Effector memory CD4-positive, alpha-beta T cell (primary cell): Measurements from ENCODE around the gene IL18BP.

Source experiments
- DNase-seq, 3 donors: peaks; one replicate each; pipeline ENCODE4 v3.0.0-alpha.2; 2020
- H3K27ac ChIP-seq: 2 replicates; pipeline ENCODE4 v1.7.0; 2013; ENCODE audit warnings: mild to moderate bottlenecking, low read length, moderate library complexity; ENCODE audit not compliant: insufficient read depth, poor library complexity, severe bottlenecking
- H3K27me3 ChIP-seq: replicated peaks from 2 replicates; pipeline ENCODE4 v1.7.0; 2013; ENCODE audit warnings: mild to moderate bottlenecking, low read length; ENCODE audit not compliant: insufficient read depth, control insufficient read depth, poor library complexity, severe bottlenecking
- H3K36me3 ChIP-seq: 2 replicates; pipeline ENCODE4 v1.7.0; 2013; ENCODE audit warnings: mild to moderate bottlenecking, low read length, moderate library complexity; ENCODE audit not compliant: control insufficient read depth, insufficient read depth
- H3K4me1 ChIP-seq: 2 replicates; pipeline ENCODE4 v1.7.0; 2013; ENCODE audit warnings: low read length, mild to moderate bottlenecking; ENCODE audit not compliant: control insufficient read depth, insufficient read depth, poor library complexity, severe bottlenecking
- H3K4me3 ChIP-seq: 2 replicates; pipeline ENCODE4 v1.7.0; 2013; ENCODE audit warnings: low read length, low read depth, mild to moderate bottlenecking; ENCODE audit not compliant: insufficient read depth, poor library complexity, severe bottlenecking
- H3K9me3 ChIP-seq: 2 replicates; pipeline ENCODE4 v1.7.0; 2013; ENCODE audit warnings: mild to moderate bottlenecking, low read length, moderate library complexity; ENCODE audit not compliant: control insufficient read depth

The IL18BP gene

DNA sequence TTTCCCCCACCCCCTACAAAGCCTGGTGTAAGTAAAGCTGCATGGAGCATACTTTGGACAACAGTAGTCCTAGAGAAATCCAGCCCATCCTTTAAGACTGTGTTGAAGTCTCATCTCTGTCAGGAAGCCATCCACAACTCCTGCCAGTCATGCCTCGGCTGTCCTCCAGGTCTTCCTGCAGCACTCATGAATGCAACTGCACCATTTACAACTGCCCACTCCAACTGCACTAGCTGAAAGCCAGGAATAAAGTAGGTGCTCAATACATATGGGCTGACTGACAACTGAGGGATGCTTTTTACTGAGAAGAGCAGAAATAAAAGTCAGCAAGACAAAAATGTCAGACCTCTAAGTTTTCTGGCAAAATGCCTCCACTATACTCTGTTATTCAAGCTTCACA is 27.4 kb downstream of the IL18BP start:
- H3K27me3 ChIP-seq: no peaks in the 10 kb centered on the region
- no peak for DNase-seq
- H3K4me1 ChIP-seq: peaks cover 5% of the 10 kb centered on the region
- H3K9me3 ChIP-seq: no peaks in the 10 kb centered on the region
- no peak overlapping the region for H3K4me3 ChIP-seq
- peaks cover 82% of the 10 kb centered on the region for H3K36me3 ChIP-seq
- peak overlapping the region; percentile 14 for H3K27ac ChIP-seq

DNA sequence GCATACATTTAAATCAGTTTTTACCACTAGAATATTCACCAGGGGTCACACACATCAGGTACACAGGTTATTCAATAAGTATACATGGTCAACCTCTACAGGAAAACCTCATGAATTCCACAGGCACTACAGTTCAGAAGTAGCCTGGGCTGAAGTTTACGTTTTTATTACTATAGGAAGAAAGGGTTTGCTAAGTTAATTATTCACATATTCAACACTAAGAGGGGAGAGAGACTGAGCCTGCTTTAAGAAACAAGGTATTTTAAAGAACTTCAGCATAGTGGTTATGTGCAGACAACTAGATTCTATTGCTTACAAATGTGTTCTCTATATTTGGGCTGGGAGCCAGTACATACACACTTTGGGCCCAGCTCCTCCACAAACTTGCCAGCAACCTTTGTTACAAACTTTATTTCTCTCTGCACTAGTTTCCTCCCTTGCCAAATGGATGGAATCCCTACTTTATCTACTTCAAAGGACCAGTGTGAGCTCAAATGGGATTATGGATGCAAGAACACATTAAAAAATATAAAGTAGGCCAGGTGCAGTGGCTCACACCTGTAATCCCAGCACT is 31.9 kb downstream of the IL18BP start:
- Histone ChIP-seq H3K36me3 (peaks cover 73% of the 10 kb centered on the region), H3K4me3 (no peak overlapping the region), H3K27me3 (no peaks in the 10 kb centered on the region), H3K4me1 (peaks cover 7% of the 10 kb centered on the region), H3K27ac (peak overlapping the region; percentile 6), H3K9me3 (no peaks in the 10 kb centered on the region)
- no peak for DNase-seq

GRCh38 chr11:72036687-72037086 is 38.0 kb downstream of the IL18BP start:
- DNase-seq: no peak
- Histone ChIP-seq H3K27ac (no peak overlapping the region), H3K4me1 (peaks cover 30% of the 10 kb centered on the region), H3K9me3 (no peaks in the 10 kb centered on the region), H3K4me3 (no peak overlapping the region), H3K36me3 (peaks cover 31% of the 10 kb centered on the region), H3K27me3 (no peaks in the 10 kb centered on the region)

- peaks cover 26% of the 10 kb centered on the region for H3K36me3 ChIP-seq
- H3K4me3 ChIP-seq: no peak overlapping the region
- peaks cover 30% of the 10 kb centered on the region for H3K4me1 ChIP-seq
- H3K27me3 ChIP-seq: no peaks in the 10 kb centered on the region
- no peak for DNase-seq
- H3K27ac ChIP-seq: peak overlapping the region; percentile 92
- H3K9me3 ChIP-seq: no peaks in the 10 kb centered on the region
Measured at GRCh38 chr11:72037554-72038311, 39.0 kb downstream of the IL18BP start.

DNA sequence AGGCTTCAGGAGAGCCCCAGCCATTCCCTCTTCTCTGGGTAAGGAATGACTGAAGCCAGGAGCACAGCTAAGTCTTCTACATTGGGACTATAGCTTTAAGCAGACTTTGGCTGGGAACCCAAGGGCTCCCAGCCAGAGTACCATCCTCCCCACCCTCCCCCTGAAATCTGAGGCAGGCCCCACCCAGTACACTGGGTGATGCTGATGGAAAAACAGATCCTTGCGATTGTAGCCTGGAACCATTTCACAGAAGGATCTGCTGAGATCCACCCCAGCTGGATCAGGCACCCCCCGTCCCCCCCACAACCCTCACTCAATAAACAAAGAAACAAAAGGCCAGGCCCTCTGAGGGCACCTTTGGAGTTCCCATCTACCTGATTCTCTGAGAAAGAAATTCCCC is 39.8 kb downstream of the IL18BP start:
- peaks cover 21% of the 10 kb centered on the region for H3K36me3 ChIP-seq
- H3K27me3 ChIP-seq: no peaks in the 10 kb centered on the region
- H3K27ac ChIP-seq: peak overlapping the region; percentile 92
- no peak for DNase-seq
- H3K9me3 ChIP-seq: no peaks in the 10 kb centered on the region
- H3K4me3 ChIP-seq: peak overlapping the region; percentile 75
- peaks cover 33% of the 10 kb centered on the region for H3K4me1 ChIP-seq

DNA sequence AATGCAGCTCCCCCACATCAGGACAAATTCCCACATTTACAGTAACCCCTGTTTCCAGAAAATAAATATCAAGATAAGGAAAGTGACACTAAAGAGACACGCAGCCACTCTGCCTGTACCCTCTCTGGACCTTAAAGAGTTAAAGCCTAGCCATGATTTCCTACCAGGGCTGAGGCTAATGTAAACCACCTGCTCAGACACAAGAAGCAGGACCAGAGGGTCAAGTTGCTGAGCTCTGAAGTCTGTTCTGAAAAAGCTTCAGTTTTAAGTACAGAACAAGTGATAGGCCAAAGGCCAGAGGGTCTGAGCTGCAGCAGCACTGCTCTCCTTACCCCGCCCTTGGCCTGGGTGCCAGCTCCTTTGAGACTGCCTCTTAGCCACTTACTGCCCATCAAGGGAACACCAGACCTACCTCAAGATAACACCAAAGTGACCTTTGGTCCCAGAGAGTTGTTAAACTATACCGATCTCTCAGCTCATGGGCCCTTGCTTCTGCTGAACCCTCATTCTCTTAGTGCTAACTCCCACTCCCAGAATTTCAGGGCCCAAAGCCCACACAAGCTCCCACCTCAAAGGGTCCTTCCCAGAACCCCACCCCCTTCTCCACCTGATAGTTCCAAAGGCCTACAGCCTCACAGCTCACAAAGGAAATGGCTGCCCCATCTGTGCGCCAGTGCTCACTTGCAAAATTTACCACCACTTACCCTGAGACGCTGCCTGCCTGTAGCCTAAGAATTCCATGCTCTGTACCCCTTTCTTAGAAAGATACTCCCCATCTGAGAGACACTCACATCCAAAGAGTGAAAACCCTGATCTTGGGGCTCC is 40.5 kb downstream of the IL18BP start:
- DNase-seq: no peak
- Histone ChIP-seq H3K4me1 (peaks cover 33% of the 10 kb centered on the region), H3K27me3 (no peaks in the 10 kb centered on the region), H3K9me3 (no peaks in the 10 kb centered on the region), H3K4me3 (peak overlapping the region; percentile 75), H3K36me3 (peaks cover 14% of the 10 kb centered on the region), H3K27ac (peak overlapping the region; percentile 92)

DNA sequence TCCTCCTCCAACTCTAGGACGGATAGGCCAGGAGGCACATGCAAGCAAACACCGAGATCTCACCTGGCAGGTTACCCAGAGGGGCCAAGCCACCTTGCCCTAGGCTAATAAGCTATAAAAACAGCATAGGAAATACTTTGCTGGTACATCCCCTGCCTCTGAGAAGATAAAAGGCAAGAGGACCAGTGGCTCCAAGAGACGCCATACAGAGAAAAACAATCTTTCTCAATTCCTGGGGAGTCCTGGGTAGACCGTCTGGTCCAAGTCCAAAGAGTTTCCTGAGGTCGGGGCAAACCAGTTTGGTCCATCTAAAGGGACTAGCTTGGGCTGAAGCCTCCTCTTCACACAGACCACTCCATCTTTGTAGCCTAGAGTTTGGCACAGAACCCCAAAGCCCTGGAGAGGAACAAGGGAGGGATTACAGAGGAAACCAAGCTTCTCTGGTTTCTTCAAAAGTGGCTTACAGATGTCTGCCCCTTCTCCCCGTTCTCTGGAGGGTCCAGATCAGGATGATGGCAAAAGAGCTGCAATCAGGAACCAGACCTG is 41.2 kb downstream of the IL18BP start:
- H3K27me3 ChIP-seq: no peaks in the 10 kb centered on the region
- no peak for DNase-seq
- no peaks in the 10 kb centered on the region for H3K9me3 ChIP-seq
- H3K36me3 ChIP-seq: peaks cover 9% of the 10 kb centered on the region
- peak overlapping the region; percentile 75 for H3K4me3 ChIP-seq
- H3K4me1 ChIP-seq: peaks cover 33% of the 10 kb centered on the region
- peak overlapping the region; percentile 92 for H3K27ac ChIP-seq

GRCh38 chr11:72040491-72041363 is 42.0 kb downstream of the IL18BP start:
- Histone ChIP-seq H3K27me3 (no peaks in the 10 kb centered on the region), H3K4me1 (peaks cover 33% of the 10 kb centered on the region), H3K4me3 (peak overlapping the region; percentile 75), H3K9me3 (no peaks in the 10 kb centered on the region), H3K27ac (peak overlapping the region; percentile 92), H3K36me3 (peaks cover 2% of the 10 kb centered on the region)
- DNase-seq: peak; percentile 56 to 74 (median 69)

DNA sequence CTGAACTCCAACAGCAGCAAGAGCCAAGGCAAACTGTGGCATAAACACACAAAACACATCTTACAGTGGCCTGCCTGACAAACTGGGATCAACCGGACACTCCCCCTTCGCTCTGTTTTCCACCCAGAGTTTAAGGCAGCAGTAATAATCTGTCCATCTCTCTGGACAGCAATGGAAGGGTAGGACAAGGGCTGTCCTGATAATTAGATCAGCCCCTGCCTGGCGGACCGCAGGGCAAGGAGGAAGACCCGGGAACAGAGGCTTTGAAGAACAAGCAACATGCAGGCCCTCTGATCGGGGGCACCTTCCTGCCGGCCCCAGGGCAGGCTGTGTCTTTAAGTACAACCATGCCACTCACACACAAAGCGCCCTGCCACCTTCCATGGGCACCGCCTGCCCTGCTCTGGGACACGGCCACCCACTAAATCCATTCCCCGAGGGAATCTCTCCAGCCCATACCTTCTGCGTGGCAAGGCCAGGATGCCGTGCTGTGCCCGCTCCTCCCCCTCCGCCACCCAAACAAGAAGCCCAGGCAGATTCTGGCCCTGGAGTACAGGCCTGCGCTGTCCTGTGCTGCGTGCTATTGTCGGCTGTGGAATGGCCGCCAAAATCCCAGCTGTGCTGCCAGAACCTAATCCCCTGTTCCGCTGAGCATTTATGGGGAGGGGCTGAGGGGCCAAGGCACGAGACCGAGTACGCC is 42.8 kb downstream of the IL18BP start:
- Histone ChIP-seq H3K4me1 (peaks cover 33% of the 10 kb centered on the region), H3K9me3 (no peaks in the 10 kb centered on the region), H3K4me3 (peak overlapping the region; percentile 75), H3K27me3 (no peaks in the 10 kb centered on the region), H3K36me3 (no peaks in the 10 kb centered on the region), H3K27ac (peak overlapping the region; percentile 92)
- DNase-seq: peak; percentile 1 to 29 (median 24)
